ENCODE data around the gene RASSF4. TPM values are rescaled to one million over a fixed set of nuclear protein-coding genes. Genes with fewer than 3 reads are reported as not detected.
A peak's percentile ranks its signal among the peaks of the same experiment; 100 is the strongest.

RASSF4 gene
- total RNA-seq, 1 donor from 2014 or later: 21.2 TPM

DNA sequence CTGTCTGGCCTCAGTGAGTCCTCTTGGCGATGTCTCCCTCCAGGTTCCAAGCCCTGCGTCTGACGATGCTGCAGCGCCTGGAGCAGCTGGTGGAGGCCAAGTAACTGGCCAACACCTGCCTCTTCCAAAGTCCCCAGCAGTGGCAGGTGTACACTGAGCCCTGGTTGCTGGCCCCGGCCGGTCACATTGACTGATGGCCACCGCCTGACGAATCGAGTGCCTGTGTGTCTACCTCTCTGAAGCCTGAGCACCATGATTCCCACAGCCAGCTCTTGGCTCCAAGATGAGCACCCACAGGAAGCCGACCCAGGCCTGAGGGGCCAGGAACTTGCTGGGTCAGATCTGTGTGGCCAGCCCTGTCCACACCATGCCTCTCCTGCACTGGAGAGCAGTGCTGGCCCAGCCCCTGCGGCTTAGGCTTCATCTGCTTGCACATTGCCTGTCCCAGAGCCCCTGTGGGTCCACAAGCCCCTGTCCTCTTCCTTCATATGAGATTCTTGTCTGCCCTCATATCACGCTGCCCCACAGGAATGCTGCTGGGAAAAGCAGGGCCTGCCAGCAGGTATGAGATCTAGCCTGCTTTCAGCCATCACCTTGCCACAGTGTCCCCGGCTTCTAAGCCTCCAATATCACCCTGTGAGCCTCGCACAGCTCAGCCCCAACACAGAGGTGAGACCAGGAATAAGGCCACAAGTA, 33.8 kb downstream of the RASSF4 start:
- peaks cover 36% of the 10 kb centered on the region for H3K4me1 Mint-ChIP-seq (ENCODE audit: low read depth)
- no peak overlapping the region for H3K27ac Mint-ChIP-seq
- DNase-seq (ENCODE audit: low spot score, unreplicated experiment): no peak
- H3K36me3 Mint-ChIP-seq (ENCODE audit: insufficient read depth): no peaks in the 10 kb centered on the region
- no peak overlapping the region for H3K4me3 Mint-ChIP-seq (ENCODE audit: low read depth)
- TF ChIP-seq, protein P1, sequence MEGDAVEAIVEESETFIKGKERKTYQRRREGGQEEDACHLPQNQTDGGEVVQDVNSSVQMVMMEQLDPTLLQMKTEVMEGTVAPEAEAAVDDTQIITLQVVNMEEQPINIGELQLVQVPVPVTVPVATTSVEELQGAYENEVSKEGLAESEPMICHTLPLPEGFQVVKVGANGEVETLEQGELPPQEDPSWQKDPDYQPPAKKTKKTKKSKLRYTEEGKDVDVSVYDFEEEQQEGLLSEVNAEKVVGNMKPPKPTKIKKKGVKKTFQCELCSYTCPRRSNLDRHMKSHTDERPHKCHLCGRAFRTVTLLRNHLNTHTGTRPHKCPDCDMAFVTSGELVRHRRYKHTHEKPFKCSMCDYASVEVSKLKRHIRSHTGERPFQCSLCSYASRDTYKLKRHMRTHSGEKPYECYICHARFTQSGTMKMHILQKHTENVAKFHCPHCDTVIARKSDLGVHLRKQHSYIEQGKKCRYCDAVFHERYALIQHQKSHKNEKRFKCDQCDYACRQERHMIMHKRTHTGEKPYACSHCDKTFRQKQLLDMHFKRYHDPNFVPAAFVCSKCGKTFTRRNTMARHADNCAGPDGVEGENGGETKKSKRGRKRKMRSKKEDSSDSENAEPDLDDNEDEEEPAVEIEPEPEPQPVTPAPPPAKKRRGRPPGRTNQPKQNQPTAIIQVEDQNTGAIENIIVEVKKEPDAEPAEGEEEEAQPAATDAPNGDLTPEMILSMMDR (IDR thresholded peaks at IDR 0.05; ENCODE audit: unreplicated experiment): no peak
- no peaks in the 10 kb centered on the region for H3K27me3 Mint-ChIP-seq
- H3K9me3 Mint-ChIP-seq (ENCODE audit: low read depth): no peaks in the 10 kb centered on the region

DNA sequence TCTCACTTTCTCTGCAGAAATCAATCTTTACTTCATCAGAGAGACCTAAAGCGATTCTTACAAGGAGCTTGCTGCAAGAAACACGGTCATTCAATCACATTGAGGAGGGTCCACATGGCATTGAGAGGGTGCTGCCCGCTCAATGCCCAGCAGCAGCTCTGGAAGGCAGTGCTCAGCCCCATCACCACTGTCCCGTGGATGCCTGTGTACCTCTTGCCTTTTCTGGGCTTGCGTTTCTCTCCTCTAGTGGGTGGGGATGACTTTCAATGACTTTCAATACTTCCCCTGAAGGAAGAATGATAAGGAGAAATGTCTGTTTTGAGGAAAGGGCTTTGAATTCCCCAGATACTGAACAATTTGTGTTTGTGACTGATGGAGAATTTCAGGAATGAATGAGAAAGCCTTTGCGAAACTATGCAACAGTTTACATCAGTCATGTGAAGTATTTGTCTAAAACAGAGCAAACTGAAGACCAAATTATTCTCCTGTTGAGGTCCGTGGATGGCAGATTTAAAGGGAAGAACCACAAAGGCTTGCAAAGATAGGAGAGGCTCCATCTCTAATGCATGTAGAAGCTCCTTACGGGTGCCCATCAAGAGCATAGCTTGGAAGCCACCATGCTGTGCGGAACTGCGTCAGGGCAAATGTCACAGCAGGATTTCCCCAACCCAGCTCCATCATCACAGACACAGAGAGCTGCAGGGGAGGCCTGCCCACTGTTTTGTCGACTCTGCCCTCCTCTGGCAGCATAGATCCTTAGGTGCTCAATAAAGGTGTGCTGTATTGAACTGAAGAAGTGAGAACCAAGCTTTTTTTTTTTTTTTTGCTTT, 34.5 kb downstream of the RASSF4 start:
- no peak for DNase-seq (ENCODE audit: low spot score, unreplicated experiment)
- H3K4me1 Mint-ChIP-seq (ENCODE audit: low read depth): peaks cover 30% of the 10 kb centered on the region
- no peaks in the 10 kb centered on the region for H3K36me3 Mint-ChIP-seq (ENCODE audit: insufficient read depth)
- TF ChIP-seq, protein P1 (IDR thresholded peaks at IDR 0.05; ENCODE audit: unreplicated experiment): no peak
- H3K9me3 Mint-ChIP-seq (ENCODE audit: low read depth): no peaks in the 10 kb centered on the region
- H3K27ac Mint-ChIP-seq: no peak overlapping the region
- no peak overlapping the region for H3K4me3 Mint-ChIP-seq (ENCODE audit: low read depth)
- no peaks in the 10 kb centered on the region for H3K27me3 Mint-ChIP-seq

DNA sequence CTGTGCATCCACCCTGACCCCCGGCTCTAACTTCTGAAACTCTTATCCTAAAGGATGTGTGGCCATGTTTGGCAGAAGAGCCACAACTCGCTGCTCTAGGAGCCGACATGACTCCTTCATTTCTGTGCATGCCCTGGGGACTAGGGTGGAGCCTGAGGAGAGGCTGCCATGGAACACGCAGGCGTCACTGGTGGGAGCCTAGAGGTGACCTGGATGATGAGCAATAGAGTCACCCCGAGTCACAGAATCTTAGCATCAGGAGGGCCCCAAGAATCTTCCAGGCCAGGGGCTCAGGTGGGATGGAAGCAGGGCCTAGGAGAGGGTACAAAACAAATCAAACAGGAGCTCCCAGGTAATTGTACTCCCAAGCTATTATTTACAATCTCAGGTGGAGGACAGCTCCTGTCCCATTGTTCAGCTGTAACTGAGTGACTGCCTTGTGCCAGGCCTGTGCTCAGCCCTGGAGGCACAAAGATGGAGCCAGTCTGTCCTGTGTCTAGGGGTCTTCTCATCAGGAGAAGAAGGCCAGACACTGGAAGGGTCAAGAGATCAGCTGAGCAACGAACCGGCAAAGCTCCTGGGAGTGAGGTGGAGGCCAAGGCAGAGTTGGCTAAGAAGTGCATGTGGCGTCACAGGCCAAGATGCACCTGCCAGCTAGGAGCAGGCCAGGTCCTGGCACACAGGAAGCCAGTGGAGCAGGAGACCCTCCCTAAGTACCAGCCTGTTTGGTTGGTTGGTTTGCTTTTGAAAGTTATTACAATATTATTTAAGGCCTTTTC, 35.3 kb downstream of the RASSF4 start:
- peaks cover 28% of the 10 kb centered on the region for H3K4me1 Mint-ChIP-seq (ENCODE audit: low read depth)
- H3K27ac Mint-ChIP-seq: no peak overlapping the region

DNA sequence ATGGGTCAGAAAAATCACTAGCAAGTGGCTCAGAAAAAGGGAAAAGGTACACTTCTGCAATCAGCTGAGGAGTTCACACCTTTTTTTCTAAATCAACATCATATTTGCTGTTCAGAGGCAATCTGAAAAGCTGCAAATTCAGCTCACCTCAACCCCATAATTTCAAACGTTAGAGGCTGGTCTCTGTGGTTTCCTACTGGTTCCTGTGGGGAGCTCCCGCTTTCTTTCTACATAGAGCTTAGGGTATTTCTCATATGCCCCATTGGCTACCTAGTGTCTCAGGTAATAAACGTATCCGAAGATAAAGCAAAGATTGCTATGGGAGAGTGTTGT, 35.9 kb downstream of the RASSF4 start:
- TF ChIP-seq, protein P1 (IDR thresholded peaks at IDR 0.05; ENCODE audit: unreplicated experiment): no peak
- peak overlapping the region; percentile 47 for H3K27ac Mint-ChIP-seq

More for the DNA sequence above, 35.3 kb downstream of the RASSF4 start:
- no peak for DNase-seq (ENCODE audit: low spot score, unreplicated experiment)
- H3K4me3 Mint-ChIP-seq (ENCODE audit: low read depth): no peak overlapping the region
- no peaks in the 10 kb centered on the region for H3K36me3 Mint-ChIP-seq (ENCODE audit: insufficient read depth)
- H3K27me3 Mint-ChIP-seq: no peaks in the 10 kb centered on the region
- no peaks in the 10 kb centered on the region for H3K9me3 Mint-ChIP-seq (ENCODE audit: low read depth)
- TF ChIP-seq, protein P1 (IDR thresholded peaks at IDR 0.05; ENCODE audit: unreplicated experiment): no peak

More for the DNA sequence above, 35.9 kb downstream of the RASSF4 start:
- no peaks in the 10 kb centered on the region for H3K9me3 Mint-ChIP-seq (ENCODE audit: low read depth)
- H3K36me3 Mint-ChIP-seq (ENCODE audit: insufficient read depth): no peaks in the 10 kb centered on the region
- no peak for DNase-seq (ENCODE audit: low spot score, unreplicated experiment)
- H3K4me1 Mint-ChIP-seq (ENCODE audit: low read depth): peaks cover 28% of the 10 kb centered on the region
- H3K27me3 Mint-ChIP-seq: no peaks in the 10 kb centered on the region
- H3K4me3 Mint-ChIP-seq (ENCODE audit: low read depth): no peak overlapping the region
